CD4-positive, alpha-beta T cell treated with Interleukin-15 for 1 hour (primary cell): Measurements from ENCODE around the gene REXO1.
A peak's percentile ranks its signal among the peaks of the same experiment; 100 is the strongest.
"Not testable (repeated sequence)": the region's sequence is repeated elsewhere in the genome, so short reads cannot be mapped to it uniquely, and the experiment has no call there.

ENCODE experiments used
- DNase-seq: peaks from one replicate; pipeline ENCODE4 v3.0.0-alpha.2; 2020

The REXO1 gene

GRCh38 chr19:1812426-1813191 lies 35.7 kb downstream of the REXO1 start:
- peak; percentile 94 for DNase-seq

GRCh38 chr19:1811942-1812425 lies 36.3 kb downstream of the REXO1 start, which contains the start of gene ATP8B3:
Gene ATP8B3, minus strand, starts transcription at chr19:1812276. Its CDS starts 540 bp downstream, at chr19:1811736.
- no peak for DNase-seq

GRCh38 chr19:1811472-1811894 lies 36.8 kb downstream of the REXO1 start:
- peak; percentile 31 for DNase-seq

- DNase-seq = no peak
These were observed 37.7 kb downstream of the REXO1 start for GRCh38 chr19:1810439-1811160.

GRCh38 chr19:1809678-1810077 lies 38.6 kb downstream of the REXO1 start:
- DNase-seq = no peak

- DNase-seq = no peak
These were observed 39.9 kb downstream of the REXO1 start for GRCh38 chr19:1808395-1808731.

- DNase-seq = no peak
These were observed 40.4 kb downstream of the REXO1 start for GRCh38 chr19:1807695-1808394.

- no peak for DNase-seq
These were observed 41.1 kb downstream of the REXO1 start for GRCh38 chr19:1807030-1807694.

- no peak for DNase-seq
These were observed 41.9 kb downstream of the REXO1 start for GRCh38 chr19:1806184-1807029.

GRCh38 chr19:1805401-1806183 lies 42.7 kb downstream of the REXO1 start:
- DNase-seq = no peak

- no peak for DNase-seq
These were observed 43.4 kb downstream of the REXO1 start for GRCh38 chr19:1804858-1805257.

GRCh38 chr19:1799695-1800342 lies 48.5 kb downstream of the REXO1 start:
- DNase-seq = no peak

GRCh38 chr19:1797313-1797712 lies 51.0 kb downstream of the REXO1 start:
- not testable (repeated sequence) for DNase-seq

- DNase-seq = no peak
These were observed 51.7 kb downstream of the REXO1 start for GRCh38 chr19:1796395-1797142.

GRCh38 chr19:1794424-1795172 lies 53.7 kb downstream of the REXO1 start:
- no peak for DNase-seq

- no peak for DNase-seq
These were observed 56.4 kb downstream of the REXO1 start for GRCh38 chr19:1791879-1792278.

GRCh38 chr19:1790054-1790792 lies 58.1 kb downstream of the REXO1 start:
- DNase-seq = no peak
